ENCODE data around the gene TENM3. TPM values are rescaled to one million over a fixed set of nuclear protein-coding genes. Genes with fewer than 3 reads are reported as not detected.

TENM3 gene
- total and polyA plus RNA-seq, 5 donors from 2014 or later = not detected

GRCh38 chr4:182337366-182337765 lies 94.2 kb downstream of the TENM3 start:
- no peaks in the 10 kb centered on the region for H3K4me1 Mint-ChIP-seq
- Histone ChIP-seq H3K27ac (ENCODE audit: insufficient read depth, low read length, poor library complexity, severe bottlenecking) (no peak overlapping the region), H3K4me1 (ENCODE audit: control insufficient read depth, insufficient read depth, low read length, poor library complexity, severe bottlenecking) (no peaks in the 10 kb centered on the region), H3K27me3 (ENCODE audit: control insufficient read depth, insufficient read depth, low read length) (no peaks in the 10 kb centered on the region), H3K9me3 (ENCODE audit: control insufficient read depth in 2 of 2, low read length in 2 of 2) (no peaks in the 10 kb centered on the region), H3K36me3 (ENCODE audit: control insufficient read depth, insufficient read depth, low read length) (no peaks in the 10 kb centered on the region), H3K4me3 (ENCODE audit: low read depth, low read length) (no peak overlapping the region)
- H3K27me3 Mint-ChIP-seq = no peaks in the 10 kb centered on the region
- H3K4me3 Mint-ChIP-seq = no peak overlapping the region
- DNase-seq (no peak), ATAC-seq (ENCODE audit: low read depth in 2 of 2) (no peak)
- H3K9me3 Mint-ChIP-seq = peaks cover 0 to 2% (median 0%) of the 10 kb centered on the region in 7 donors
- H3K27ac Mint-ChIP-seq = no peak overlapping the region
- H3K36me3 Mint-ChIP-seq = no peaks in the 10 kb centered on the region

GRCh38 chr4:182338063-182338462 lies 94.9 kb downstream of the TENM3 start:
- no peaks in the 10 kb centered on the region for H3K9me3 ChIP-seq (ENCODE audit: control insufficient read depth in 2 of 2, low read length in 2 of 2)
- no peaks in the 10 kb centered on the region for H3K27me3 Mint-ChIP-seq
- H3K4me1 ChIP-seq (ENCODE audit: control insufficient read depth, insufficient read depth, low read length, poor library complexity, severe bottlenecking) = no peaks in the 10 kb centered on the region
- H3K36me3 Mint-ChIP-seq = no peaks in the 10 kb centered on the region
- no peak overlapping the region for H3K27ac ChIP-seq (ENCODE audit: insufficient read depth, low read length, poor library complexity, severe bottlenecking)
- DNase-seq (no peak), ATAC-seq (ENCODE audit: low read depth in 2 of 2) (no peak)
- no peak overlapping the region for H3K27ac Mint-ChIP-seq
- H3K36me3 ChIP-seq (ENCODE audit: control insufficient read depth, insufficient read depth, low read length) = no peaks in the 10 kb centered on the region
- peaks cover 0 to 2% (median 0%) of the 10 kb centered on the region in 7 donors for H3K9me3 Mint-ChIP-seq
- no peaks in the 10 kb centered on the region for H3K27me3 ChIP-seq (ENCODE audit: control insufficient read depth, insufficient read depth, low read length)
- no peak overlapping the region for H3K4me3 Mint-ChIP-seq
- no peak overlapping the region for H3K4me3 ChIP-seq (ENCODE audit: low read depth, low read length)
- no peaks in the 10 kb centered on the region for H3K4me1 Mint-ChIP-seq

GRCh38 chr4:182338746-182339145 lies 95.5 kb downstream of the TENM3 start:
- Histone ChIP-seq H3K4me1 (ENCODE audit: control insufficient read depth, insufficient read depth, low read length, poor library complexity, severe bottlenecking) (no peaks in the 10 kb centered on the region), H3K9me3 (ENCODE audit: control insufficient read depth in 2 of 2, low read length in 2 of 2) (no peaks in the 10 kb centered on the region), H3K36me3 (ENCODE audit: control insufficient read depth, insufficient read depth, low read length) (no peaks in the 10 kb centered on the region), H3K4me3 (ENCODE audit: low read depth, low read length) (no peak overlapping the region), H3K27ac (ENCODE audit: insufficient read depth, low read length, poor library complexity, severe bottlenecking) (no peak overlapping the region), H3K27me3 (ENCODE audit: control insufficient read depth, insufficient read depth, low read length) (no peaks in the 10 kb centered on the region)
- peaks cover 0 to 2% (median 0%) of the 10 kb centered on the region in 7 donors for H3K9me3 Mint-ChIP-seq
- DNase-seq = no peak
- no peaks in the 10 kb centered on the region for H3K27me3 Mint-ChIP-seq
- H3K4me3 Mint-ChIP-seq = no peak overlapping the region
- no peak for ATAC-seq (ENCODE audit: low read depth in 2 of 2)
- no peak overlapping the region for H3K27ac Mint-ChIP-seq
- H3K36me3 Mint-ChIP-seq = no peaks in the 10 kb centered on the region
- H3K4me1 Mint-ChIP-seq = no peaks in the 10 kb centered on the region

GRCh38 chr4:182339221-182339641 lies 96.0 kb downstream of the TENM3 start:
- no peaks in the 10 kb centered on the region for H3K4me1 Mint-ChIP-seq
- H3K27me3 Mint-ChIP-seq = no peaks in the 10 kb centered on the region
- no peaks in the 10 kb centered on the region for H3K4me1 ChIP-seq (ENCODE audit: control insufficient read depth, insufficient read depth, low read length, poor library complexity, severe bottlenecking)
- no peak overlapping the region for H3K27ac Mint-ChIP-seq
- H3K9me3 ChIP-seq (ENCODE audit: control insufficient read depth in 2 of 2, low read length in 2 of 2) = no peaks in the 10 kb centered on the region
- H3K36me3 ChIP-seq (ENCODE audit: control insufficient read depth, insufficient read depth, low read length) = no peaks in the 10 kb centered on the region
- no peak for DNase-seq
- ATAC-seq (ENCODE audit: low read depth in 2 of 2) = no peak
- H3K27me3 ChIP-seq (ENCODE audit: control insufficient read depth, insufficient read depth, low read length) = no peaks in the 10 kb centered on the region
- no peaks in the 10 kb centered on the region for H3K36me3 Mint-ChIP-seq
- H3K4me3 Mint-ChIP-seq = no peak overlapping the region
- H3K27ac ChIP-seq (ENCODE audit: insufficient read depth, low read length, poor library complexity, severe bottlenecking) = no peak overlapping the region
- no peak overlapping the region for H3K4me3 ChIP-seq (ENCODE audit: low read depth, low read length)
- H3K9me3 Mint-ChIP-seq = peaks cover 0 to 2% (median 0%) of the 10 kb centered on the region in 7 donors

- ATAC-seq (ENCODE audit: low read depth in 2 of 2) = no peak
- Histone ChIP-seq H3K4me1 (ENCODE audit: control insufficient read depth, insufficient read depth, low read length, poor library complexity, severe bottlenecking) (no peaks in the 10 kb centered on the region), H3K27ac (ENCODE audit: insufficient read depth, low read length, poor library complexity, severe bottlenecking) (no peak overlapping the region), H3K36me3 (ENCODE audit: control insufficient read depth, insufficient read depth, low read length) (no peaks in the 10 kb centered on the region), H3K27me3 (ENCODE audit: control insufficient read depth, insufficient read depth, low read length) (no peaks in the 10 kb centered on the region), H3K4me3 (ENCODE audit: low read depth, low read length) (no peak overlapping the region), H3K9me3 (ENCODE audit: control insufficient read depth in 2 of 2, low read length in 2 of 2) (no peaks in the 10 kb centered on the region)
- H3K27ac Mint-ChIP-seq = no peak overlapping the region
- peaks cover 5% of the 10 kb centered on the region for H3K27me3 Mint-ChIP-seq
- peaks cover 0 to 3% (median 1%) of the 10 kb centered on the region in 7 donors for H3K9me3 Mint-ChIP-seq
- H3K36me3 Mint-ChIP-seq = no peaks in the 10 kb centered on the region
- no peaks in the 10 kb centered on the region for H3K4me1 Mint-ChIP-seq
- H3K4me3 Mint-ChIP-seq = no peak overlapping the region
- DNase-seq = no peak
Observed at GRCh38 chr4:182343453-182343852, 100.3 kb downstream of the TENM3 start.

GRCh38 chr4:182344968-182345367 lies 101.8 kb downstream of the TENM3 start:
- no peaks in the 10 kb centered on the region for H3K27me3 ChIP-seq (ENCODE audit: control insufficient read depth, insufficient read depth, low read length)
- Mint-ChIP-seq H3K4me1 (no peaks in the 10 kb centered on the region), H3K36me3 (no peaks in the 10 kb centered on the region), H3K4me3 (no peak overlapping the region), H3K27me3 (peaks cover 5% of the 10 kb centered on the region), H3K27ac (no peak overlapping the region), H3K9me3 (peaks cover 0 to 3% (median 1%) of the 10 kb centered on the region in 7 donors)
- no peaks in the 10 kb centered on the region for H3K9me3 ChIP-seq (ENCODE audit: control insufficient read depth in 2 of 2, low read length in 2 of 2)
- H3K4me1 ChIP-seq (ENCODE audit: control insufficient read depth, insufficient read depth, low read length, poor library complexity, severe bottlenecking) = no peaks in the 10 kb centered on the region
- no peak for DNase-seq
- ATAC-seq (ENCODE audit: low read depth in 2 of 2) = no peak
- no peak overlapping the region for H3K4me3 ChIP-seq (ENCODE audit: low read depth, low read length)
- H3K36me3 ChIP-seq (ENCODE audit: control insufficient read depth, insufficient read depth, low read length) = no peaks in the 10 kb centered on the region
- no peak overlapping the region for H3K27ac ChIP-seq (ENCODE audit: insufficient read depth, low read length, poor library complexity, severe bottlenecking)

GRCh38 chr4:182346250-182346649 lies 103.0 kb downstream of the TENM3 start:
- Histone ChIP-seq H3K9me3 (ENCODE audit: control insufficient read depth in 2 of 2, low read length in 2 of 2) (no peaks in the 10 kb centered on the region), H3K27ac (ENCODE audit: insufficient read depth, low read length, poor library complexity, severe bottlenecking) (no peak overlapping the region), H3K27me3 (ENCODE audit: control insufficient read depth, insufficient read depth, low read length) (no peaks in the 10 kb centered on the region), H3K4me3 (ENCODE audit: low read depth, low read length) (no peak overlapping the region), H3K36me3 (ENCODE audit: control insufficient read depth, insufficient read depth, low read length) (no peaks in the 10 kb centered on the region), H3K4me1 (ENCODE audit: control insufficient read depth, insufficient read depth, low read length, poor library complexity, severe bottlenecking) (no peaks in the 10 kb centered on the region)
- H3K27ac Mint-ChIP-seq = no peak overlapping the region
- no peak for DNase-seq
- H3K36me3 Mint-ChIP-seq = no peaks in the 10 kb centered on the region
- no peaks in the 10 kb centered on the region for H3K4me1 Mint-ChIP-seq
- H3K27me3 Mint-ChIP-seq = peaks cover 5% of the 10 kb centered on the region
- no peak for ATAC-seq (ENCODE audit: low read depth in 2 of 2)
- peaks cover 0 to 3% (median 1%) of the 10 kb centered on the region in 7 donors for H3K9me3 Mint-ChIP-seq
- no peak overlapping the region for H3K4me3 Mint-ChIP-seq

- Mint-ChIP-seq H3K27ac (no peak overlapping the region), H3K4me3 (no peak overlapping the region), H3K27me3 (peaks cover 5% of the 10 kb centered on the region), H3K9me3 (peaks cover 0 to 3% (median 1%) of the 10 kb centered on the region in 7 donors), H3K36me3 (no peaks in the 10 kb centered on the region), H3K4me1 (no peaks in the 10 kb centered on the region)
- Histone ChIP-seq H3K27ac (ENCODE audit: insufficient read depth, low read length, poor library complexity, severe bottlenecking) (no peak overlapping the region), H3K4me1 (ENCODE audit: control insufficient read depth, insufficient read depth, low read length, poor library complexity, severe bottlenecking) (no peaks in the 10 kb centered on the region), H3K4me3 (ENCODE audit: low read depth, low read length) (no peak overlapping the region), H3K36me3 (ENCODE audit: control insufficient read depth, insufficient read depth, low read length) (no peaks in the 10 kb centered on the region), H3K27me3 (ENCODE audit: control insufficient read depth, insufficient read depth, low read length) (no peaks in the 10 kb centered on the region), H3K9me3 (ENCODE audit: control insufficient read depth in 2 of 2, low read length in 2 of 2) (no peaks in the 10 kb centered on the region)
- no peak for ATAC-seq (ENCODE audit: low read depth in 2 of 2)
- DNase-seq = no peak
Observed at GRCh38 chr4:182346675-182347375, 103.6 kb downstream of the TENM3 start.
